ENCODE measurements around the gene ADGRV1.

The ADGRV1 gene

DNA sequence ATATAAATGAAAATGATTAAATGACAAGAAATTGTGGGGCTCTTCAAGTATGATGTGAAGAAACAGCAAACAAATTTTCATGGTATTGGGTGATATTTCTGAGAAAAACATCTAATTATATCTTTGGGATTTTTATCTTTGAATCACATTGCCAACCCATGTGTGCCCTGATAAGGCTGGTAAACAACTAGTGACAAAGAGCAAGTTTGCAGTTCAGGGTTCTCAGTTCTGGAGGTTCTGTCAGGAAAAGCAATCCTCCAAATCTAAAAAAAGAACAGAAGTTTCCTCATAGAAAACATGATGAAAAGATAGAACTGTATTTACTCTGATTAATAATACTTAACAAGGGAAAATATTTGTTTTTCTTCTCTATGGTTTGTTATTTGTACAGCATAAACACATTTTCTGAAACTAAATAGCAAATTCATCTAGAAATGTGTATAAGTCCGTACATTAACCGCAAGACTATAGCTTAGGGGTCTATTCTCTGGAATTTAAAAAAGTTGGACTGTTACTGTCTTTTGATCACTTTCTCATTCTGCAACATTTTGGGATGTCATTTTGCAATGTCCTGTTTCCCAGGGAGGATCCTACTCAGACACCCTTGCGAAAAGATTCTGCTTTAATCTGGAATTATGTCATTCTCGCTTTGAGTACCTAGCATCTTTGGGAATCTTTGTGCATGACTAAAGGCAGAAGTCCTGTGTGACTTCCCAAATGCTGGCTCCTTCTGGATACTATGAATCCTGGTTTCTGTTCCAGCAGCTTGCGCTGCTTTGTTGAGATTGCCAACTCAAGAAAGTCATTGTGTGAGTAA is 308.5 kb downstream of the ADGRV1 start:
- H3K27me3 Mint-ChIP-seq = no peaks in the 10 kb centered on the region
- H3K4me1 Mint-ChIP-seq = peaks cover 18% of the 10 kb centered on the region
- H3K9me3 Mint-ChIP-seq = no peaks in the 10 kb centered on the region
- no peaks in the 10 kb centered on the region for H3K36me3 Mint-ChIP-seq
- no peak overlapping the region for H3K4me3 Mint-ChIP-seq
- no peak overlapping the region for H3K27ac Mint-ChIP-seq

DNA sequence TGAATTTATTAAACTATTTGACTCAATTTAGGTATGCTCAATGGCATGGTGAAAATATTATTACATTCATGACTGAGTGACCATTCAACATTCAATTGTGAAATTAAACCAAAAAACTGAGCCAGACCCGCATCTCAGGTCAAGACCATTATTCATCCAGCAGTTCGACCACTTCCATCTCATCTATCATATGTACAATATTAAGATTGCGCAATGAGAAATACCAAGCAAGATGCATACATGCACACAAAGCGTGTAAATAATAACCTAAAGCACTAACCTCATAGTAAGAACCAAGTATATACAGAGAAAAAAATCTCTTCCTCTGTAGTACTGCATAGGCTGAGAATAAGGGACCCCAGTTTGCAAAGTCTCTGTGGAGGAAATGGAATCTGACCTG is 310.2 kb downstream of the ADGRV1 start:
- Mint-ChIP-seq H3K27ac (no peak overlapping the region), H3K4me1 (peaks cover 34% of the 10 kb centered on the region), H3K36me3 (no peaks in the 10 kb centered on the region), H3K9me3 (no peaks in the 10 kb centered on the region), H3K27me3 (no peaks in the 10 kb centered on the region), H3K4me3 (no peak overlapping the region)

DNA sequence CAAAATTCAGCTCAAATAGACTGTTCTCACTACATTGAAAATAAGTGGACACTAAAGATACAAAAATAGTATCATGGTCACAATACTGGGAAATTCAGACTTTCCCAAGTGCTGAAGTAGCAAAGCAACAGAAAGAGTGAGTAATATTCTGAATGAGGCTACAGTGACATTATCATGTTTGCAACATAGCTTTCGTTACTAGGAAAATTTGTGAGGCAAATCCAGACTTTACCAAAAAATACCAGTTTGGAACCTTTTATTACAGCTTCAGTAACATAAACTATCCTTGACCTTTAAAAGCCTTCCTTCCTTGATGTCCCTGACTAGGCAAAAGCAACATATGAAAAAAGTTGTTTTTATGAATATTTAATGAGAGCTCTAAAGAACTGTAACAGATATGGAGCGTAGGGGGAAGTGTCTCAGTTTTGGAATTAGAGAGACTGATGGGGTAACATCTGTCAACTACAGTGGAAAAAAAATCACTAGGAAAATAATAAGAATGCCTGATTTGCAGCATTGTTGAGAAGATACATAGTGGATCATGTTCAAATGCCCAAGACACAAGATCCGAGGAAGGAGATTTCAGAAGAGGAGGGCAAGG is 312.9 kb downstream of the ADGRV1 start:
- no peak overlapping the region for H3K4me3 Mint-ChIP-seq
- H3K27me3 Mint-ChIP-seq = no peaks in the 10 kb centered on the region
- H3K9me3 Mint-ChIP-seq = no peaks in the 10 kb centered on the region
- H3K4me1 Mint-ChIP-seq = peaks cover 41% of the 10 kb centered on the region
- no peak overlapping the region for H3K27ac Mint-ChIP-seq
- H3K36me3 Mint-ChIP-seq = no peaks in the 10 kb centered on the region

DNA sequence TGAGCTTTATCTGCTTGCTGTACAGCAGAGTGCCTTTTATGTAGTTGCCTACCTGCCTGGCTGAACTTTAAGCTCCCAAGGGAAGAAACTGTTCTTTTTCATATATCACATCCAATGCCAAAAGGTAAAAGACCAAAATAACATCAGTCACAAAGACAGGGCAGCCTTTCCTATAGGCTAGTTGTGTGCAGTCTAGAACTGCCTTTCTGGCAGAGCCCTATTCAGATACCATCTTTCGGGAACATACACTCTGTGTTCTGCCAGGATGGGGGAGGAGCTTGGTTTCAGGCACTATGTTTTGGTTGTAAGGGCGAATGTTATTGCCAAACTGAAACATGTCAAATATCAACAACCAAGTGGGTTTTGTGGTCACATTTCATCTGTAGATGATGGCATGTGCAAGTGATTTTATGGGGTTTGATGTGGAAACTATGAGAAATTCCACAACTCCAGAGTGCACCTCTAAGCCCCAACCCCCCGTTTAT is 314.5 kb downstream of the ADGRV1 start:
- H3K4me1 Mint-ChIP-seq = peaks cover 41% of the 10 kb centered on the region
- H3K27ac Mint-ChIP-seq = no peak overlapping the region
- H3K36me3 Mint-ChIP-seq = no peaks in the 10 kb centered on the region
- H3K27me3 Mint-ChIP-seq = peaks cover 3% of the 10 kb centered on the region
- H3K4me3 Mint-ChIP-seq = peak overlapping the region; percentile 9
- H3K9me3 Mint-ChIP-seq = no peaks in the 10 kb centered on the region

DNA sequence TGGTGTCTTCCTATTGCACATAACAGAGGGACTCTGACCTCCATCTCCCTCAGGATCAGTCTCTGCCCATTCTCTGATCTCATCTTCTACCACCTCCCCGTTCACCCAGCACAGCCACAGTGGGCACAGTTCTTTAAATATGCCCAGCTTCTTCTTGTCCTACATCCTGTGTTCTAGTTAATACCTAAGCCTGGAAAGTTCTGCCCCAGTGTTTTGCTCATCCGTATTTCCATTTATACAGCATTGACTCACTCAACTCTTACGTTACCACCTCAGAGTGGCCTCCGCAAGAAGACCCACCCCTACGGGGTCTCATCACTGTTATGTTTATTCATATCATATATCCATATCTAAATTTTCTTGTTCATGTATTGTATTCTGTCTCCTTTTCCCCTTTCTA is 315.5 kb downstream of the ADGRV1 start:
- peaks cover 4% of the 10 kb centered on the region for H3K27me3 Mint-ChIP-seq
- no peaks in the 10 kb centered on the region for H3K9me3 Mint-ChIP-seq
- no peaks in the 10 kb centered on the region for H3K36me3 Mint-ChIP-seq
- peak overlapping the region; percentile 51 for H3K4me3 Mint-ChIP-seq
- peaks cover 41% of the 10 kb centered on the region for H3K4me1 Mint-ChIP-seq
- peak overlapping the region; percentile 48 for H3K27ac Mint-ChIP-seq

DNA sequence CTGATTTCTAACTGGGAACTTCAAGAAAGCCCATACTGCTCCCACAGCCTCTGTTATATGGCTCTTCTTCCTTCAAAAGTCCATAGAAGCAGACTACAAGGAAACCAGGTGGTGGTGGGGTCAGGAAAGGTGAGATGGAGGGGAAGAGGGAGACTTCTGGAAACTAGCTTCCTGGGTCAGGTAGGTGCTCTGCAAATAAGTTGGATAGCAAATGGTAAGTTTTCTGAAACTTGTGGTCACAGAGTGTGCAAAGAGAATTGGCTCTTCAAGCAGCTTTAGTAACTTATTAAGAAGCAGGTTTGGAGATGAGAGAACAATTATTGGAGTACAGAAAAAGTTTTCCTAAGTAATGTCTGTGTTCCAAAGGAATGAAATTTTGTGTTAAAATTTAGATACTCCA is 316.9 kb downstream of the ADGRV1 start:
- Mint-ChIP-seq H3K36me3 (no peaks in the 10 kb centered on the region), H3K9me3 (no peaks in the 10 kb centered on the region), H3K27ac (no peak overlapping the region), H3K4me3 (no peak overlapping the region), H3K4me1 (peaks cover 34% of the 10 kb centered on the region), H3K27me3 (peaks cover 6% of the 10 kb centered on the region)

DNA sequence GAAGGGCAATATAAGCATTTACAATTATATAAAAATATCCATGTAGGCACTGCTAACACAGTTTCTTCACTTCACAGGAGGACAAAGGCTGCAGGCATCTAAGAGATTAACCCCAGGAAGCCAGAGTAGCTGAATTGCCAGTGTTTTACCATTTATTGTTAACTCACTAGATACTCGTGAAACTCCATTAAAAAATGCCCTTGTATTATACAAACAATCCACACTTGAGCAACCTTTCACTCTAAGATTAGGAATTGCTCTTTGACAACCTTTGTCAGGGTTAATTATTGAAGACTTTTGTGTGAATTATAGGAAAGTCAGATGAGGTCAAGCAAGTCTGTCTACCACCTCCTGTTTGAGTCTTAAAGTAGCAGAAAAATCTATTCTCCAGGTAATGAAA is 317.8 kb downstream of the ADGRV1 start:
- Mint-ChIP-seq H3K27me3 (peaks cover 6% of the 10 kb centered on the region), H3K36me3 (no peaks in the 10 kb centered on the region), H3K4me1 (peaks cover 29% of the 10 kb centered on the region), H3K27ac (no peak overlapping the region), H3K4me3 (no peak overlapping the region), H3K9me3 (no peaks in the 10 kb centered on the region)

DNA sequence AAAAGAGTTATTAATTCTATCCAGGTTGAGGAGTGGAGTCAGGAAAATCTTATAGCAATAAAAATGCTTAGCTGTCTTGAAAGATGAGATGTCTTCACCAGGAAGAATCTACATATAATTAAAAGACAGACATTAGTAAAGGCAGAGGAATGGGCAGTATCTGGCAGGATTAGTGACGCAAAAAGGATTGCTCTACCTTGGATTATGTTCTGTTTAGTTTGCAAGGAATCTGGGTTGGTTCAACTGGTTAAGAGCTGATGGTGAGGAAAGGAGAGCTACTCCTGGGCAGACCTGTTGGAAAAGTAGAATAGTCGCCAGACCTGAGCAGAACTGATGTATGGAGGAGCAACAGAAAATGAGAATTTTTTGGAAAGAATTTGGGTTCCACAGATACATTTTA is 318.5 kb downstream of the ADGRV1 start:
- H3K27ac Mint-ChIP-seq = no peak overlapping the region
- no peaks in the 10 kb centered on the region for H3K36me3 Mint-ChIP-seq
- peaks cover 6% of the 10 kb centered on the region for H3K27me3 Mint-ChIP-seq
- no peak overlapping the region for H3K4me3 Mint-ChIP-seq
- H3K9me3 Mint-ChIP-seq = no peaks in the 10 kb centered on the region
- peaks cover 24% of the 10 kb centered on the region for H3K4me1 Mint-ChIP-seq

DNA sequence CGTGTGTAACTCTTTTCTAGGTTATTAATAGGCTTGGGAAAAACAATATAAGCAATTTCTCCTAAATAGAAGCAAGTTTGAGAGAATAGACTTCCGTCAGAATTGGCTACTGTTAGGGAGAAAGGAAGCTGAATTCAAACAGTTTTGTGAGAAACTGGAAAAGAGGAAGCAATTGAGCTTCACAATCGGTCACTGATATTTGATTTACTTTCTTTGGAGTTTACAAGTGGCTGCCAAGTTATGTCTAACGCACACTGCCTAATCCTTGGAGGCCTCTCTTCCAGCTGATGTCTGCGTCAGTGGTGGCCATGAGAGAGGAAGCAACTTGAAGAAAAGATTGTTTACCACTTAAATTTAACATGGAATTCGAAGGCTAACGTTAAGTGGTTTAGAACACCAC is 319.5 kb downstream of the ADGRV1 start:
- Mint-ChIP-seq H3K27me3 (peaks cover 6% of the 10 kb centered on the region), H3K27ac (no peak overlapping the region), H3K4me1 (peaks cover 13% of the 10 kb centered on the region), H3K4me3 (no peak overlapping the region), H3K9me3 (no peaks in the 10 kb centered on the region), H3K36me3 (no peaks in the 10 kb centered on the region)

DNA sequence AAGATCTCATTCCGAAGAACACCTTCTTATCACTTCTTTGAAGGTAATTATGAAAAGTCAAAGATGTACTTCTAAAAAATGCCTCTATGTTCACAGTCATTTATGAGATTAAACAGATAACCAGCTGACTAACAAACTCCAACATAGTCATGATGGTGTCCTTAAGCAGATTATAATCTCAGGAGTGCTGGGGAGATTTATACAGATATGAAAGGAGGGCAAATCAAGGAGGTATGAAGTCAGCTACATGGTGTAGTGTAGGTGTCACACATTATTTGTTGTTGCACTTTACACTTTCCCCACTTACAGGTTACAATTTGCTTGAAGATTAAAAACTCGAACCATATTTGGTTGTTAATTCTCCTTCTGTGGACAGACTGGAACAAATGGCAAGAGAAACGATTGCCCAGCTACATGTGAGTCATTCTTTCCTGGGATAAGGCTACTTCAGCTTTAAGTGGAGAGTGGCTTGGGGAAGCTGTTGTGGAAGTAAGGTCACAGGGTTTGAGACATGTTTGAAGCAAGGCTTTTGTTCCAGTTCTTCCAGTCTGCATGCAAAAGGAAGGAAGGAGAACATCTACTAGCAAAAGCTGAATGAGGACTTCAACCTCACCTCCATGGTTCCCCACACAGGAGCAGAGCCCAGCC is 320.1 kb downstream of the ADGRV1 start:
- Mint-ChIP-seq H3K27ac (no peak overlapping the region), H3K36me3 (no peaks in the 10 kb centered on the region), H3K9me3 (no peaks in the 10 kb centered on the region), H3K27me3 (peaks cover 6% of the 10 kb centered on the region), H3K4me3 (no peak overlapping the region), H3K4me1 (peaks cover 8% of the 10 kb centered on the region)

DNA sequence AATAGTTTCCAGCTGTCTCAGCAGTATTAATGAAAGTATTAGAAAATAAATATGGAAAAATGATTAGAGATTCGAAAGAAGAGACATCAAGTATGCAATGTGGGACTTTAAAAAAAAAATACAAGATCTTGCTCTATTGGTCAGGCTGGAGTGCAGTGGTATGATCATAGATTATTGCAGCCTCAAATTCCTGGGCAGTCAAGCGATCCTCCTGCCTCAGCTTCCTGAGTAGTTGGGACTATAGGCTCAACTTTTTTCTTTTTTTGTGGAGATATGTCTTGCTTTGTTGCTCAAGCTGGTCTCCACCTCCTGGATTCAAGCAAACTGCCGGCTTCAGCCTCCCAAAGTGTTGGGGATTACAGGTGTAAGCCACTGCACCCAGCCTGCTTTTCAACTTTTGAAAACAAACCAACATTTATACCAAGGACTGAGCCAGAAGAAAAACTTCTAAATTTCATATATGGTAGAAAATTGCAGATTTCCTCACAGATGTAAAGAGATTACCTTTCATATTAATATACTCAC is 323.1 kb downstream of the ADGRV1 start:
- Mint-ChIP-seq H3K27me3 (peaks cover 5% of the 10 kb centered on the region), H3K36me3 (no peaks in the 10 kb centered on the region), H3K4me1 (no peaks in the 10 kb centered on the region), H3K27ac (no peak overlapping the region), H3K4me3 (no peak overlapping the region), H3K9me3 (no peaks in the 10 kb centered on the region)

DNA sequence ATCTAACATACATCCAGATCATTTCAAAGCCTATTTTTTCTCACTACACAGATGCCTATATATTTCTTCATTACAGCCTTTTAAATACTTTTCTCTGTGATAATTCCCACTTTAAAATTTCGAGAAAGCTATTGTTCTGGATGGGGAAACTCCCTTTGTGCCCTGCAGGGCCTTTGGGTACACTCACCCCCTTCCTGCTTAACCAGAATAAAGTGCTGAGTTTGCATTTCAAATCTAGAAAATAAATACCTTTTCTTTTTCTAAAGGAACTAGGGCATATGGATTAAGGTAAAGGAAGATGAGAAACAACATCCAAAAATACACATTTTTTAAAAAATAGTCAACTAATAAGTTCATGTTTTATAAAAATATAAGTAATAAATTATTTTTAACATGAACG is 323.9 kb downstream of the ADGRV1 start:
- no peak overlapping the region for H3K4me3 Mint-ChIP-seq
- peaks cover 3% of the 10 kb centered on the region for H3K27me3 Mint-ChIP-seq
- H3K9me3 Mint-ChIP-seq = no peaks in the 10 kb centered on the region
- no peaks in the 10 kb centered on the region for H3K36me3 Mint-ChIP-seq
- no peaks in the 10 kb centered on the region for H3K4me1 Mint-ChIP-seq
- no peak overlapping the region for H3K27ac Mint-ChIP-seq

DNA sequence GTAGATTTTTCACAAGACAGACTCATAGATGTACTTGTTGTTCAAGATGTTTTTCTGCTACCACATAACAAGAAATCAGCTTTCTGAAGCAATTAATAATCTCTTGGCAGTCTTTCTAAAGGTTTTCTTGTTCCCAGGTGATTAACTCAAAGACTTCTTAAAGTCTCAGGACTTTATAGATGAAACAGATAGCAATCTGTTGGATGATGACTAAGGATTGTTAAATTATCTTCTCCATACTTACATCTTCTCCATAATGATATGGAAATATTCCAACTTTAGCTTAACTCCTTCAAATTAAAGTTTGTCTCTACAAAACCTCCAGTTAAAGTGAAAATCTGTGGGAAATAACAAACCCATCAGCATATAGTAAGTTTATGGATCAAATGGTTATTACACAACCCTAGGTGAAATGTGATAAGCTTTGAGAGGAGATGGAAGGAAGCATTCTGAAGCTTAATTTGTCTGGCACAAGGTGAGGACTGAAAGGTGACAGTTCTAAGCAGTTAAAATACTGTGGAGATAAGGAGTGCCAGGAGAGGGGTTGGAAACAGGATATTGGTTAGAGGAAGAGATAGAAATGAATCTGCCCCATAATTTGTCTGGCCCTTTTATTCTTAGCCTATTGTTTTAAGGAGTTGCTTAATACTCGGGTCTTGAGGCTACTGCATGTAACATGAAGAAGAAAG is 326.7 kb downstream of the ADGRV1 start:
- no peaks in the 10 kb centered on the region for H3K36me3 Mint-ChIP-seq
- H3K27ac Mint-ChIP-seq = no peak overlapping the region
- H3K4me3 Mint-ChIP-seq = no peak overlapping the region

DNA sequence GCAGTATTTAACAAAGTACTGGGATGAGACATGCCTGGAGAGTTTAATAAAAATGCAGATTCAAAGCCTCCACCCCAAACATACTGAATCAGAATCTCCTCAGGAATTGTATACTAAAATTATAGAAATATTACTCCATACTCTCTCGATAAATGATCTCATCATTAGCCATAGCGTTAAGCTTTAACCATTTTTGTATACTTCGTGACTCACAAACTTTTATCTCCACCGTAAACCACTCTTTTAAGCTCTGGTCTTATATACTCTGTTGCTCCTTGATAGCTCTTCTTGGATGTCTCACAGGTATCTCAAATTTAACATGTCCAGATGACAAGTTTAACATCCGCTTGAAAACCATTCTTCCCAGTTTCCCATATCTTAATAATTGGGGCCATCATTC is 327.8 kb downstream of the ADGRV1 start:
- Mint-ChIP-seq H3K27ac (no peak overlapping the region), H3K4me1 (no peaks in the 10 kb centered on the region), H3K27me3 (no peaks in the 10 kb centered on the region), H3K36me3 (no peaks in the 10 kb centered on the region), H3K9me3 (no peaks in the 10 kb centered on the region), H3K4me3 (no peak overlapping the region)

More for the DNA sequence above, 326.7 kb downstream of the ADGRV1 start:
- Mint-ChIP-seq H3K4me1 (no peaks in the 10 kb centered on the region), H3K27me3 (no peaks in the 10 kb centered on the region), H3K9me3 (no peaks in the 10 kb centered on the region)

DNA sequence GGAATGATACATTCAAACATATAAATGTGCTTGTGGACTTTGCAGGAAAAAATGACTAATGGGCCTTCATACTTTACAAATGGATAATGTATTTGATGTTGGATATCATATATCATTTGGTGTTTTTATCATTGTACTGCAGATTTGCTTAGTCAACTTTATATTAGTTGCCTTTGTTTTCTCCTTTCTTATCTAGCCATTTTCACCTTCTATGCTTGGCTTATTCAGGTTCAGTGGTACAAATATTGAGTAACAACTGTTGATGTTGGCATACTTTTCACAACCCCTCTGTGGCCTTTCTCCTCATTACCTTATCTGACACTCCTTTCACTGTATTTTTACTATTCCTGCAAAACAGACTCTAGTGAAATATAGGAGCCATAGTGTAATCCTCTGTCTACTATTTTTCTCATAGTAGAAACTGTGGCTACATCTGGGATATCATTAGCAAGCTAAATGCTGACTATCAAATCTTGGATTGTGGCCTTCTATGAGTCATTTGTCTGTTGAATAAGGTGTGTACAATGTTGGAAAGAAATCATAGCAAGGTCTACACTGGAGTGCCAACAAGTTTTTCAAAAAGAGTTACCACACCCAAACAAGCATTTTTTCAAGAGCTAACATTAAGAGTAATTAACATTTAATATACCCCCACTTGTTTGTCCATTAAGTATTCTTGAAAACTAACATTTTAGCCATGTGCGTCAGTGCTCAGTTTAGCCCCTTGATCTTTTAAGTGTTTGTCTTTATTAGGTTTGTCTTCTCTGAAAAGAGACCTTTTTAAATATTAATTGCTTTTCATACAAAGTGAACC is 330.1 kb downstream of the ADGRV1 start:
- Mint-ChIP-seq H3K27ac (no peak overlapping the region), H3K9me3 (no peaks in the 10 kb centered on the region), H3K4me1 (no peaks in the 10 kb centered on the region), H3K36me3 (no peaks in the 10 kb centered on the region), H3K4me3 (no peak overlapping the region), H3K27me3 (no peaks in the 10 kb centered on the region)
